Loucy (cell line): ENCODE measurements around the gene IRS1.

Experiments used
- H2AFZ ChIP-seq: fragments of 200-600 bp; sonication (generic); 2 replicates; pipeline ENCODE4 v1.6.0; 2016; ENCODE audit warnings: antibody characterized with exemption, mild to moderate bottlenecking, low read length, moderate library complexity
- H3F3A ChIP-seq: fragments of 200-600 bp; 2 replicates; pipeline ENCODE4 v1.6.0; 2016; ENCODE audit warnings: antibody characterized with exemption, low read depth, mild to moderate bottlenecking
- H3K27me3 ChIP-seq: fragments of 200-600 bp; sonication (generic); 2 replicates; pipeline ENCODE4 v1.6.1; 2014; ENCODE audit warnings: low read length, mild to moderate bottlenecking; ENCODE audit not compliant: insufficient read depth, poor library complexity, severe bottlenecking
- H3K36me3 ChIP-seq: fragments of 200-600 bp; sonication (generic); 2 replicates; pipeline ENCODE4 v1.6.1; 2016; ENCODE audit warnings: low read length; ENCODE audit not compliant: insufficient read depth
- H3K4me1 ChIP-seq: fragments of 200-600 bp; sonication (generic); 2 replicates; pipeline ENCODE4 v1.5.1; 2014; ENCODE audit warnings: low read length, mild to moderate bottlenecking; ENCODE audit not compliant: insufficient read depth, poor library complexity, severe bottlenecking
- H3K4me2 ChIP-seq: fragments of 200-600 bp; sonication (generic); 2 replicates; pipeline ENCODE4 v1.6.0; 2014; ENCODE audit warnings: antibody characterized with exemption, low read length, low read depth, mild to moderate bottlenecking; ENCODE audit not compliant: poor library complexity, severe bottlenecking
- H3K4me3 ChIP-seq: fragments of 200-600 bp; sonication (generic); 2 replicates; pipeline ENCODE4 v1.5.1; 2014; ENCODE audit warnings: low read length, mild to moderate bottlenecking, mixed read lengths; ENCODE audit not compliant: poor library complexity, severe bottlenecking
- H3K79me2 ChIP-seq: fragments of 200-600 bp; sonication (generic); 2 replicates; pipeline ENCODE4 v1.6.1; 2014; ENCODE audit warnings: low read length; ENCODE audit not compliant: insufficient read depth
- H3K9ac ChIP-seq: fragments of 200-600 bp; sonication (generic); 2 replicates; pipeline ENCODE4 v1.6.0; 2014; ENCODE audit warnings: mild to moderate bottlenecking, low read depth, low read length, moderate library complexity; ENCODE audit not compliant: poor library complexity, severe bottlenecking
- H3K9me2 ChIP-seq: fragments of 200-600 bp; sonication (generic); replicated peaks from 2 replicates; pipeline ENCODE4 v1.6.1; 2016; ENCODE audit warnings: low read depth, low read length, mixed read lengths
- H3K9me3 ChIP-seq: fragments of 200-600 bp; sonication (generic); 2 replicates; pipeline ENCODE4 v1.6.1; 2014; ENCODE audit warnings: mild to moderate bottlenecking, antibody characterized with exemption, low read length, low read depth; ENCODE audit not compliant: insufficient read depth
- H4K20me1 ChIP-seq: fragments of 200-600 bp; sonication (generic); 2 replicates; pipeline ENCODE4 v1.6.0; 2014; ENCODE audit warnings: antibody characterized with exemption, low read length, mild to moderate bottlenecking; ENCODE audit not compliant: insufficient read depth, poor library complexity, severe bottlenecking
- CTCF ChIP-seq: fragments of 200-600 bp; sonication (generic); conservative IDR thresholded peaks from 2 replicates; pipeline ENCODE4 v1.5.1; 2014; ENCODE audit warnings: mild to moderate bottlenecking, antibody characterized with exemption, low read length
- EZH2phosphoT487 ChIP-seq: fragments of 200-600 bp; IDR thresholded peaks from 2 replicates; pipeline ENCODE4 v1.6.1; 2018; ENCODE audit warnings: antibody characterized with exemption, mild to moderate bottlenecking, moderate library complexity, borderline replicate concordance

Gene IRS1

GRCh38 chr2:226790431-226790830, 9.2 kb downstream of the IRS1 start:
- no peaks in the 10 kb centered on the region for H3K9me3 ChIP-seq

GRCh38 chr2:226790011-226790410, 9.6 kb downstream of the IRS1 start:
- H3K79me2 ChIP-seq, result peaks cover 15% of the 10 kb centered on the region
- no peaks in the 10 kb centered on the region for H4K20me1 ChIP-seq
- no peaks in the 10 kb centered on the region for H3K9me2 ChIP-seq
- TF ChIP-seq CTCF (no peak), EZH2phosphoT487 (no peak)
- peaks cover 38% of the 10 kb centered on the region for H3K4me1 ChIP-seq
- peak overlapping the region; percentile 91 for H3K4me2 ChIP-seq
- no peak overlapping the region for H2AFZ ChIP-seq
- peaks cover 6% of the 10 kb centered on the region; the same call in 1 of the 2 replicates for H3F3A ChIP-seq
- H3K9me3 ChIP-seq, result no peaks in the 10 kb centered on the region
- H3K9ac ChIP-seq, result no peak overlapping the region
- H3K36me3 ChIP-seq, result no peaks in the 10 kb centered on the region
- H3K4me3 ChIP-seq, result peak overlapping the region; percentile 90
- H3K27me3 ChIP-seq, result no peaks in the 10 kb centered on the region

More at GRCh38 chr2:226790431-226790830, 9.2 kb downstream of the IRS1 start:
- peak overlapping the region; percentile 91 for H3K4me2 ChIP-seq
- no peaks in the 10 kb centered on the region for H3K36me3 ChIP-seq
- peak overlapping the region; percentile 88 for H3K9ac ChIP-seq
- peak overlapping the region; percentile 90 for H3K4me3 ChIP-seq
- H3K9me2 ChIP-seq, result no peaks in the 10 kb centered on the region
- H3K79me2 ChIP-seq, result peaks cover 15% of the 10 kb centered on the region
- H2AFZ ChIP-seq, result peak overlapping the region; percentile 86
- H3K4me1 ChIP-seq, result peaks cover 38% of the 10 kb centered on the region
- H4K20me1 ChIP-seq, result no peaks in the 10 kb centered on the region
- no peaks in the 10 kb centered on the region for H3K27me3 ChIP-seq
- TF ChIP-seq CTCF (no peak), EZH2phosphoT487 (no peak)
- peaks cover 6% of the 10 kb centered on the region; the same call in 1 of the 2 replicates for H3F3A ChIP-seq

GRCh38 chr2:226788881-226789490, 10.6 kb downstream of the IRS1 start:
- H3K4me3 ChIP-seq, result no peak overlapping the region
- no peak overlapping the region for H2AFZ ChIP-seq
- no peaks in the 10 kb centered on the region for H3K27me3 ChIP-seq
- H3K4me2 ChIP-seq, result no peak overlapping the region
- H4K20me1 ChIP-seq, result no peaks in the 10 kb centered on the region
- no peaks in the 10 kb centered on the region for H3K36me3 ChIP-seq
- H3K79me2 ChIP-seq, result peaks cover 15% of the 10 kb centered on the region
- no peaks in the 10 kb centered on the region for H3K9me2 ChIP-seq
- TF ChIP-seq EZH2phosphoT487 (no peak), CTCF (no peak)
- H3K9me3 ChIP-seq, result no peaks in the 10 kb centered on the region
- no peak overlapping the region for H3K9ac ChIP-seq
- H3F3A ChIP-seq, result no peaks in the 10 kb centered on the region; the same call in 1 of the 2 replicates
- peaks cover 36% of the 10 kb centered on the region for H3K4me1 ChIP-seq
